ENCODE results near the gene R3HDM2. TPM values are rescaled to one million over a fixed set of nuclear protein-coding genes. Genes with fewer than 3 reads are reported as not detected.

R3HDM2 gene
- total and polyA plus RNA-seq, 2 of the 13 experiments (the other 11 are each of a cell fraction or from before 2014, with no cell fraction given) = 11.1 to 23.5 TPM

DNA sequence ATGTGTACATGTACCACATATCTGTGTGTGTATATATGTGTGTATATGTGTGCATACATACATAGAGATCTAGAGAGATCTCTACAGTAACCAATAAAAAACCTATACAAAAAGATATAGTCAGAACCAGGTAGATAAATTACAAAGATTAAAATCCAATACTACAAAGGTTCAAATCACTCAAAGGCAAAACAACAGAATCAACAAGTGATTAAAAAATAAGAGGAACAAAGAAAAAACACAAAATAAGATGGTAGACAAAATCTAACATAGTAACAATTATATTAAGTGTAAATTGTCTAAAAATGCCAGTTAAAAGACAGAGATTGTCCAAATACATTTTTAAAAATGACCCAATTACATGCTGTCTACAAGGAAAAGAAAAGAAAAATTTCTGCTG is 83.6 kb downstream of the R3HDM2 start (continued):
- TF ChIP-seq, protein P1, sequence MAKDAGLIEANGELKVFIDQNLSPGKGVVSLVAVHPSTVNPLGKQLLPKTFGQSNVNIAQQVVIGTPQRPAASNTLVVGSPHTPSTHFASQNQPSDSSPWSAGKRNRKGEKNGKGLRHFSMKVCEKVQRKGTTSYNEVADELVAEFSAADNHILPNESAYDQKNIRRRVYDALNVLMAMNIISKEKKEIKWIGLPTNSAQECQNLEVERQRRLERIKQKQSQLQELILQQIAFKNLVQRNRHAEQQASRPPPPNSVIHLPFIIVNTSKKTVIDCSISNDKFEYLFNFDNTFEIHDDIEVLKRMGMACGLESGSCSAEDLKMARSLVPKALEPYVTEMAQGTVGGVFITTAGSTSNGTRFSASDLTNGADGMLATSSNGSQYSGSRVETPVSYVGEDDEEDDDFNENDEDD (CRISPR knock-in tag; IDR thresholded peaks at IDR 0.05; ENCODE audit: borderline replicate concordance) = no peak
- TF ChIP-seq ZNF781 (CRISPR knock-in tag; IDR thresholded peaks at IDR 0.05; ENCODE audit: borderline replicate concordance, not compliant biosample characterization) (no peak), EZH2 (conservative IDR thresholded peaks at IDR 0.05; ENCODE audit: low read depth, low read length) (no peak), CBX2 (IDR thresholded peaks at IDR 0.05; ENCODE audit: low read depth, low read length) (no peak), CBX2 (CRISPR knock-in tag; IDR thresholded peaks at IDR 0.05; ENCODE audit: low read depth) (no peak), PRMT3 (CRISPR knock-in tag; IDR thresholded peaks at IDR 0.05; ENCODE audit: borderline replicate concordance, low read depth) (no peak), TBX3 (IDR thresholded peaks at IDR 0.05; ENCODE audit: borderline replicate concordance) (no peak), ZNF234 (CRISPR knock-in tag; conservative IDR thresholded peaks at IDR 0.05) (no peak)
- TF ChIP-seq, protein P2, sequence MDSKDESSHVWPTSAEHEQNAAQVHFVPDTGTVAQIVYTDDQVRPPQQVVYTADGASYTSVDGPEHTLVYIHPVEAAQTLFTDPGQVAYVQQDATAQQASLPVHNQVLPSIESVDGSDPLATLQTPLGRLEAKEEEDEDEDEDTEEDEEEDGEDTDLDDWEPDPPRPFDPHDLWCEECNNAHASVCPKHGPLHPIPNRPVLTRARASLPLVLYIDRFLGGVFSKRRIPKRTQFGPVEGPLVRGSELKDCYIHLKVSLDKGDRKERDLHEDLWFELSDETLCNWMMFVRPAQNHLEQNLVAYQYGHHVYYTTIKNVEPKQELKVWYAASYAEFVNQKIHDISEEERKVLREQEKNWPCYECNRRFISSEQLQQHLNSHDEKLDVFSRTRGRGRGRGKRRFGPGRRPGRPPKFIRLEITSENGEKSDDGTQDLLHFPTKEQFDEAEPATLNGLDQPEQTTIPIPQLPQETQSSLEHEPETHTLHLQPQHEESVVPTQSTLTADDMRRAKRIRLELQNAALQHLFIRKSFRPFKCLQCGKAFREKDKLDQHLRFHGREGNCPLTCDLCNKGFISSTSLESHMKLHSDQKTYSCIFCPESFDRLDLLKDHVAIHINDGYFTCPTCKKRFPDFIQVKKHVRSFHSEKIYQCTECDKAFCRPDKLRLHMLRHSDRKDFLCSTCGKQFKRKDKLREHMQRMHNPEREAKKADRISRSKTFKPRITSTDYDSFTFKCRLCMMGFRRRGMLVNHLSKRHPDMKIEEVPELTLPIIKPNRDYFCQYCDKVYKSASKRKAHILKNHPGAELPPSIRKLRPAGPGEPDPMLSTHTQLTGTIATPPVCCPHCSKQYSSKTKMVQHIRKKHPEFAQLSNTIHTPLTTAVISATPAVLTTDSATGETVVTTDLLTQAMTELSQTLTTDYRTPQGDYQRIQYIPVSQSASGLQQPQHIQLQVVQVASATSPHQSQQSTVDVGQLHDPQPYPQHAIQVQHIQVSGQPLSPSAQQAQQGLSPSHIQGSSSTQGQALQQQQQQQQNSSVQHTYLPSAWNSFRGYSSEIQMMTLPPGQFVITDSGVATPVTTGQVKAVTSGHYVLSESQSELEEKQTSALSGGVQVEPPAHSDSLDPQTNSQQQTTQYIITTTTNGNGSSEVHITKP (CRISPR knock-in tag; IDR thresholded peaks at IDR 0.05; ENCODE audit: low read depth) = no peak
- TF ChIP-seq, protein P3, sequence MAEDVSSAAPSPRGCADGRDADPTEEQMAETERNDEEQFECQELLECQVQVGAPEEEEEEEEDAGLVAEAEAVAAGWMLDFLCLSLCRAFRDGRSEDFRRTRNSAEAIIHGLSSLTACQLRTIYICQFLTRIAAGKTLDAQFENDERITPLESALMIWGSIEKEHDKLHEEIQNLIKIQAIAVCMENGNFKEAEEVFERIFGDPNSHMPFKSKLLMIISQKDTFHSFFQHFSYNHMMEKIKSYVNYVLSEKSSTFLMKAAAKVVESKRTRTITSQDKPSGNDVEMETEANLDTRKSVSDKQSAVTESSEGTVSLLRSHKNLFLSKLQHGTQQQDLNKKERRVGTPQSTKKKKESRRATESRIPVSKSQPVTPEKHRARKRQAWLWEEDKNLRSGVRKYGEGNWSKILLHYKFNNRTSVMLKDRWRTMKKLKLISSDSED (CRISPR knock-in tag; IDR thresholded peaks at IDR 0.05) = no peak
